IPS-NIHi7 (cell line): ENCODE measurements around the gene NLGN1.

Source experiments
- DNase-seq: peaks from one replicate; pipeline ENCODE4 v3.0.0; 2012; ENCODE audit warnings: mixed read lengths; ENCODE audit errors: extremely low spot score

Gene NLGN1

DNA sequence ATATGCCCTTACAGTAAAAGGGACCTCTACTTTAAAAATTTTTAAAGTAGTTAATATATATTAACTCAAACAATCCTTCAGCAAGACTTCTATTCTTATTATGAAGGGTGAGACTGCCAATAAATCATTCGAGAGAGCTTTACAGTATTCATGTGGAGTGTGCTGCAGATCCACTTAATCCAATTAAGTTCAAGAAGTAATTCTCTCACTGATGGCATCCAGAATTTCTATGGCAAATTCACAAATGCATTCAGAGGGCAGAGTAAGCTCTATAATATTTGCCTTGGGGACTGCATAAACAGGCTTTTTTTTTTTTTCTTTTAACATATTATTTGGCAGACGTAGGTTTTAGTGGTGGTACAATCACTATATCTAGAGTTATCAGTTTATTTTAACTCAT lies 692.0 kb downstream of the NLGN1 start:
- DNase-seq, result no peak

DNA sequence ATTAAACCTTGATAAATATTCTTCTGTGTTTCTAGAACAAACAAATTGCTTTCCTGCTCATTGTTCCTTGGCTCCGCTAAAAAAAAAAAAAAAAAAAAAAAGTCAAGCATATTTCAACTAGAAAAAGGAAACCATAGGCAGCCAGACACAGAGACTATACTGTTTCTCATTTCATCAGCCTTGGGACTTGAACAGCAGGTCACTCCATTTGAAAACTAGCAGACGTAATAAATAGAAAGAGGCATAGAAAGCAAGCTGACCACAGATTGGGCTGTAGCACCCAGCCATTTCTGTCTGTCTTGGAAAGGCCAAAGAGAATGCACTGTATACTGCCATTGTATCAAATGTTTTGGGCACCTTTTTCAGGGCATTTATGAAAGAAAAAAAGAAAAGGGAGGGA lies 697.1 kb downstream of the NLGN1 start:
- no peak for DNase-seq

DNA sequence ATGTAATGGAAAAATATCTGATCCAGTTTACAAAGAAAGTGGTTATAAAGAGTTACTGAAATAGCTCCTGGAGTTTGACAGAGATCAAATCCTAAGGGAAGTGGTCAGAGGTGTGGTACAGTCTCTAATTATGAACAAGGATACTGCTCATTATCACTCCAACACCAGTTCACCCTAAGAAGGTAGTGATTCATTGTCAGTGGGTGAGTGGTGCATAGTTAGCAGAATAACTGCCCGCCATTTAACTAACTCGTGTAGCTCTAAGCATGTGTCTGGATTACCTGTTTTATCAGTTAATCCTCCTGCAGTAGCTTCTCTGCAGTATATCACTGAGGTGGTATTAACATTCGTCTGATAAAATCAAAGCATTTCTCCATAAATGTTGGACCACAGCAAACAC lies 700.1 kb downstream of the NLGN1 start:
- DNase-seq, result no peak

- DNase-seq, result no peak
These were observed 701.2 kb downstream of the NLGN1 start for GRCh38 chr3:174098746-174099145.

GRCh38 chr3:174099724-174100123 lies 702.2 kb downstream of the NLGN1 start:
- DNase-seq, result no peak

GRCh38 chr3:174100744-174101143 lies 703.2 kb downstream of the NLGN1 start:
- DNase-seq, result no peak

- no peak for DNase-seq
These were observed 703.7 kb downstream of the NLGN1 start for GRCh38 chr3:174101244-174101643.

DNA sequence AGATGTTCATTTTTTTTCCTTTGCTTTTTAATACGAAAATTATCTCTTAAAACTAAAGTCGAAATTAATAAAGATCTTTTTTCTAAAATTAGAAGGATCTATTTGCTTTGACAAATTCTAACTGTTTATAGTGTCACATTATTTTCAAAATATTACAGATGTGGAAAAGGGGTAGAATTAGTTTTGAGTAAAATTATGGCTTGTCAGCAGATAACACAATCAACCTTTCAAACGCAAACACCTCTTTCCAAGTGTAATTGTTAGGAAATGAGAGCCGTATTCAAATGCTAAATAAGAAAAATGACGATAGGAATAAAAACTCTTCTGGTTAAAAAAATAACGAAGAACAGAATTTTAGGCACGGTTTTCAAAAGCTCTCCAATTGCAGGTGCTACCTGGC lies 704.7 kb downstream of the NLGN1 start:
- no peak for DNase-seq

- no peak for DNase-seq
These were observed 705.3 kb downstream of the NLGN1 start for GRCh38 chr3:174102866-174103265.

DNA sequence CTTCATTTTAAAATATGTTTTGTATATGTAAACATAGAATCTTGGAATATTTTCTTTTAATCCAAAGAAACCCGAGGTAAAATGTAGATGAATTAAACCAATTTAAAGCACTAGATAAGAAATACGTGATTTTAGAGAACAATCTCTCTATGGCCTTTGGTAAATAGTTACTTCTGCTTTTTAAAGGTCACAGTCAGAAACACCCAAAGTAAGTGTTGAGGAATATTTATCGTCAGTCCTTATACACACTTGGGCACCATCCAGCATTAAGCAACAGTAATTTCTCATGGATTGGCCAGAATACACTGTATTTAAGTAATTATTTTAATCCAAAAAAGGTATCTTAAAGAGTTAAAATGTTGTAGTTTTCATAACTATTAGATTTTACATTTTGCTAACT lies 713.2 kb downstream of the NLGN1 start:
- no peak for DNase-seq

GRCh38 chr3:174111776-174112175 lies 714.2 kb downstream of the NLGN1 start:
- DNase-seq, result no peak

DNA sequence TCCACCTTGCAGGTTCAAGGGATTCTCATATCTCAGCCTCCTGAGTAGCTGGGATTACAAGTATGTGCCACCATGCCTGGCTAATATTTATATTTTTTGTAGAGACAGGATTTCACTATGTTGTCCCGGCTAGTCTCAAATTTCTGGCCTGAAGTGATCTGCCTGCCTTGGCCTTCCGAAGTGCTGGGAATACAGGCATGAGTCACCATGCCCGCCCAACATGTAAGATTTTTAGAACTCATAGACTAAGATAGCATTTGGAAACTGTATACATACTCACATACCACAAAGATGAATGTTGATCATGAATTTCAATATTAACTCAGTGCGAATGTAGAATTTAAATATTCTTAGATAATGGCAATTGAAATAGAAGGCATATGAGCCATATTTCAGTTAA lies 718.9 kb downstream of the NLGN1 start:
- DNase-seq, result no peak

DNA sequence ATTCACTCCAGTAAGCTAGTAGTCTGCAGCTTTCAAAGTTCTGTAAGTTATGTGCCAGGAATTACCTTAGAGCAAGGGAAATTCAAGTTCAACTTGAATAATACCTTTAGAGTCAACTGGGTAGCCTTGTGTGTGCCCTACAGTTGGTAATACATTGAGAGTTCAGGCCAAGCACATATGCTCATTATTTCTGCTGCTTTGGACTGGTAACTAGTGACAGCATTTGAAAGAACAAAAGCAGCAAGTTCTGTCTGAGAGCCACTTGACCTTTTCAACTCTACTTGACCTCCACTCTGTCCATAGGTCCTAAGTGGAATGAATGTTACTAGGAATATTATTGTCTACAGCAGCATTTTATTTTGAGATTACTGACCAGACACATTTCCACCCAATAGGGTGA lies 723.5 kb downstream of the NLGN1 start:
- DNase-seq, result no peak

- DNase-seq, result no peak
These were observed 724.9 kb downstream of the NLGN1 start for GRCh38 chr3:174122411-174122810.

DNA sequence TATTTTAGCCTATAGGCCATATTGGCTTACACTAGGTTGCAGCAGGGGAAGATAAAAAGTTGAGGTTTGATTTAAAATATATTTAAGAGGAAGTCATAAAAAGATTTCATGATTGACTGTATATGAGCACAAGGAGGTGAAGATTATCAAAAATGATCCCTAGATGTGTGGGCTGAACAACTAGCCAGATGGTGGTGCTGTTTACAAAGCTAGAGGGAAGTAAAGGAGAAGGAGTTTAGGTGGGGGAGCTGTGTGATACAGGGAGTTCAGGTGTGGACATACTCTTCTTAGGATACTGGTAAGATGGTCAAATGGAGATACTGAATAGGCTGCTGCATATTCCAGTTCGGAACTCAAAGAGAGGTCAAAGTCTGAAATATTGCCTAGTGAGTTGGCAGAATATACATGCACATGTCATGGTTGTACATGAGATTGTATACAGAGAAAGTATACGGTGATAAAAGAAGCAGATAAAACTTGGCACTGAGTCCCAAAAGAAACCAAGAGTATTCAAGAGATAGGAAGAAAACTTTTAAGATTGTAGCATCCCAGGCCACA lies 727.8 kb downstream of the NLGN1 start:
- DNase-seq, result peak; percentile 69

GRCh38 chr3:174126990-174127758 lies 729.6 kb downstream of the NLGN1 start:
- no peak for DNase-seq

DNA sequence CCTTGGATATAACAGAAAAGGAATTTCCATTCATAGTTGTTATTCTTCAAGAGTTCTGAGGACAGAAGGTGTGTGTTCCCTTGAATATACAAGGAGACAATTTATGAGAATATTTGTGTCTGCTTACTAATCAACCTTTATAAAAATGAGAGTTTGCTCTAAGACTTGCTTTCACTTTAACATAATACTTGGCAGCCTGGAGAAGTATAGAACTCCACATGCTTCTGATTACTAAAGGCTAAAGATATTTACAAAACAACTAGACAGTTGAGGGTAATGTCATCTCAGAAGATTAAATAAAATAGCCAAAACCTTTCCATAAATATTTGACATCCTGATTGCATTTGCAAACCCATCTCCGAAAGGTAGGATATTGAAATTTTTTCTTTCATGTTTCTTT lies 734.5 kb downstream of the NLGN1 start:
- no peak for DNase-seq

DNA sequence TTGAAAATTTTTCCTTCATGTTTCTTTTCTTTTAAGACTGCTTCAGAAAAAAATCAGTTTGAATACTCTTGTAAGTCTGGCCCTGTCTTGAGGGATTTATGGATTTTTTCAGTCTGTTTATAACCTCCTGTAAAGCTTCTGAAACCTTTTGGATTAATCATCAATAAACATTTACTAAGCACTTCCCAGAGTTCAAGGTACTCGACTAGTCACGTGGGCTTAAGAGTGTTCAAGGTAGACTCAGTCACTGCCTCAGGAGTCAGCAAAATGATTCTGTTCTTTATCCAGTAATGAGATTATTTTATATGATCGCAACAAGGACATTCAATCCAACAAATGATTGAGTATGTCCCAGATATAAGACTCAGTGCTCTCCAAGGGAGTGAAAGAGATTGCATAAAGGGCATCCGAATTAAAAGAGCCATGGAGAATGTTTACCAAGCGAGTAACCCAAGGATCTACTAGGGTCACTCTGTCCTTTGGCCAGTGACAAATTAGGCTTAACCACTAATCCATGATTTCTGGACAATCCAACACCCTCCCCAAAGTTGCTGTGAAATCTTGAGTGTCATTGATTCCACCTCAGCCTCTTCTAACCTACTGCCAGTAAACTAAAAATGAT lies 735.0 kb downstream of the NLGN1 start:
- DNase-seq, result no peak

DNA sequence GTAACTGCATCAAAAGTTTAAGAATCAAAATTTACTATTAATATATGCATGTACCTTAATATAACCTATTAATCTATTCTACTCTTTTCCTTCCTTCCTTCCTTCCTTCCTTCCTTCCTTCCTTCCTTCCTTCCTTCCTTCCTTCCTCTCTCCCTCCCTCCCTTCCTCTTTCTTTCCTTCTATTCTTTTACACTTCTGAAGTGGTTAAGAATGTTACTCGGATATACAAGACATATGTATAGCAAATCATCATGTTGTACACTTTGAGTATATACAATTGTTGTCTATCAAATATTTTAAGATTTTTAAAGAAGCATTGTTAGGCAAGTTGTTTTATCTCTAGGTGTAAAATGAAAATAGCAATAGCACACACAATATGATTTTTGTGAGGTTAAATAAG lies 748.5 kb downstream of the NLGN1 start:
- DNase-seq, result no peak

DNA sequence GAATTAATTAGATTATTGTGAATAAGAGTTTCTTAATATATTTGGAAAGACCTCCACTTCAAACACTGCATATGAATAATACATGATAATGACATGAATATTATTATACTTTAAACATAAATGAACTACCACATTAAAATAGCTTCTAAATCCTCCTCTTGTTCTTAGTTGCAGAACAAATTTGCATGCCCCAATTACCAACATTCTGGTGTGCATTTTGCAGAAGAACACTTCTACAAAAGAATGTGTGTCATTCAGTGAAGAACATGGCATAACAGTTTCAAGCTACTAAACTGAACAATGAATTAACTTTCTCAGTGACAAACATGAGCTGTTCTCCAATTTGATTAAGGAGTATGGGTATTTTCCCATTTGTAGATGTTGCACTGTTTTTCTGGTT lies 750.3 kb downstream of the NLGN1 start:
- DNase-seq, result no peak

- no peak for DNase-seq
These were observed 756.3 kb downstream of the NLGN1 start for GRCh38 chr3:174153871-174154270.

GRCh38 chr3:174156200-174156599 lies 758.7 kb downstream of the NLGN1 start:
- DNase-seq, result no peak

- DNase-seq, result no peak
These were observed 761.1 kb downstream of the NLGN1 start for GRCh38 chr3:174158674-174159073.
